ENCODE measurements around the gene FBXO34. TPM values are rescaled to one million over a fixed set of nuclear protein-coding genes. Genes with fewer than 3 reads are reported as not detected.

Gene FBXO34
- total RNA-seq, 1 experiment from 2014 or later: 18.8 TPM

- TF ChIP-seq REST (IDR thresholded peaks at IDR 0.05; ENCODE audit: insufficient read depth in 1 of 2, low read depth in 2 of 2, low read length in 1 of 2) (no peak), SIN3A (IDR thresholded peaks at IDR 0.05; ENCODE audit: borderline replicate concordance, insufficient read depth, low read depth, low read length) (no peak), POLR2AphosphoS5 (IDR thresholded peaks at IDR 0.05; ENCODE audit: low read depth, low read length) (no peak), TCF7L2 (IDR thresholded peaks at IDR 0.05; ENCODE audit: low read depth, low read length) (no peak)
- TF ChIP-seq, protein P1, sequence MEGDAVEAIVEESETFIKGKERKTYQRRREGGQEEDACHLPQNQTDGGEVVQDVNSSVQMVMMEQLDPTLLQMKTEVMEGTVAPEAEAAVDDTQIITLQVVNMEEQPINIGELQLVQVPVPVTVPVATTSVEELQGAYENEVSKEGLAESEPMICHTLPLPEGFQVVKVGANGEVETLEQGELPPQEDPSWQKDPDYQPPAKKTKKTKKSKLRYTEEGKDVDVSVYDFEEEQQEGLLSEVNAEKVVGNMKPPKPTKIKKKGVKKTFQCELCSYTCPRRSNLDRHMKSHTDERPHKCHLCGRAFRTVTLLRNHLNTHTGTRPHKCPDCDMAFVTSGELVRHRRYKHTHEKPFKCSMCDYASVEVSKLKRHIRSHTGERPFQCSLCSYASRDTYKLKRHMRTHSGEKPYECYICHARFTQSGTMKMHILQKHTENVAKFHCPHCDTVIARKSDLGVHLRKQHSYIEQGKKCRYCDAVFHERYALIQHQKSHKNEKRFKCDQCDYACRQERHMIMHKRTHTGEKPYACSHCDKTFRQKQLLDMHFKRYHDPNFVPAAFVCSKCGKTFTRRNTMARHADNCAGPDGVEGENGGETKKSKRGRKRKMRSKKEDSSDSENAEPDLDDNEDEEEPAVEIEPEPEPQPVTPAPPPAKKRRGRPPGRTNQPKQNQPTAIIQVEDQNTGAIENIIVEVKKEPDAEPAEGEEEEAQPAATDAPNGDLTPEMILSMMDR (IDR thresholded peaks at IDR 0.05): no peak
- no TSS peak for BruUV-seq (replicated peaks)
- in situ Hi-C loops (cut with HindIII; ENCODE audit: low pct_unique_long_range_greater_than_20kb, low sequenced_read_pairs): no loop called here
- DNase-seq (ENCODE audit: low read depth, low spot score) (no peak), ATAC-seq (no peak)
- no peaks in the 10 kb centered on the region for H3K9me3 ChIP-seq (ENCODE audit: control insufficient read depth, insufficient read depth, low read depth, low read length)
- CTCF ChIA-PET: no interaction called here
- H3K4me3 ChIP-seq (ENCODE audit: low read depth in 2 of 2, low read length in 2 of 2): no peak overlapping the region
- H3K4me1 ChIP-seq (ENCODE audit: control insufficient read depth, insufficient read depth, low read length): no peaks in the 10 kb centered on the region
- H3K27ac ChIP-seq (ENCODE audit: low read length): no peak overlapping the region
- no peaks in the 10 kb centered on the region for H3K27me3 ChIP-seq (ENCODE audit: control insufficient read depth, insufficient read depth, low read length)
- H3K36me3 ChIP-seq (ENCODE audit: control insufficient read depth, insufficient read depth, low read length): no peaks in the 10 kb centered on the region
- POLR2A ChIA-PET: interaction anchor here (0.5 kb wide), 1 partner anchor 49 kb away, joined by 3 read pairs; the partner anchor contains the start of gene DLGAP5
- intact Hi-C loops (cut with micrococcal nuclease; ENCODE audit: unreplicated experiment): no loop called here
Observed at GRCh38 chr14:55240526-55241178, 30.6 kb upstream of the FBXO34 start.

GRCh38 chr14:55241673-55242072 lies 29.5 kb upstream of the FBXO34 start:
- TF ChIP-seq SIN3A (IDR thresholded peaks at IDR 0.05; ENCODE audit: borderline replicate concordance, insufficient read depth, low read depth, low read length) (no peak), TCF7L2 (IDR thresholded peaks at IDR 0.05; ENCODE audit: low read depth, low read length) (no peak), REST (IDR thresholded peaks at IDR 0.05; ENCODE audit: insufficient read depth in 1 of 2, low read depth in 2 of 2, low read length in 1 of 2) (no peak), POLR2AphosphoS5 (IDR thresholded peaks at IDR 0.05; ENCODE audit: low read depth, low read length) (no peak)
- TF ChIP-seq, protein P1 (IDR thresholded peaks at IDR 0.05): no peak
- DNase-seq (ENCODE audit: low read depth, low spot score) (no peak), ATAC-seq (no peak)
- H3K4me3 ChIP-seq (ENCODE audit: low read depth in 2 of 2, low read length in 2 of 2): no peak overlapping the region
- H3K27me3 ChIP-seq (ENCODE audit: control insufficient read depth, insufficient read depth, low read length): no peaks in the 10 kb centered on the region
- H3K27ac ChIP-seq (ENCODE audit: low read length): no peak overlapping the region
- no peaks in the 10 kb centered on the region for H3K4me1 ChIP-seq (ENCODE audit: control insufficient read depth, insufficient read depth, low read length)
- in situ Hi-C loops (cut with HindIII; ENCODE audit: low pct_unique_long_range_greater_than_20kb, low sequenced_read_pairs) (no loop called here), intact Hi-C loops (cut with micrococcal nuclease; ENCODE audit: unreplicated experiment) (no loop called here)
- ChIA-PET POLR2A (no interaction called here), CTCF (no interaction called here)
- no TSS peak for BruUV-seq (replicated peaks)
- no peaks in the 10 kb centered on the region for H3K9me3 ChIP-seq (ENCODE audit: control insufficient read depth, insufficient read depth, low read depth, low read length)
- H3K36me3 ChIP-seq (ENCODE audit: control insufficient read depth, insufficient read depth, low read length): no peaks in the 10 kb centered on the region

Measured in Panc1 (cell line).